Amniotic epithelial cell (primary cell): ENCODE data around the gene TUBB6.

ENCODE experiments used
- DNase-seq: peaks from one replicate; pipeline ENCODE4 v3.0.0-alpha.2; 2010; ENCODE audit warnings: low read depth

TUBB6 gene

DNA sequence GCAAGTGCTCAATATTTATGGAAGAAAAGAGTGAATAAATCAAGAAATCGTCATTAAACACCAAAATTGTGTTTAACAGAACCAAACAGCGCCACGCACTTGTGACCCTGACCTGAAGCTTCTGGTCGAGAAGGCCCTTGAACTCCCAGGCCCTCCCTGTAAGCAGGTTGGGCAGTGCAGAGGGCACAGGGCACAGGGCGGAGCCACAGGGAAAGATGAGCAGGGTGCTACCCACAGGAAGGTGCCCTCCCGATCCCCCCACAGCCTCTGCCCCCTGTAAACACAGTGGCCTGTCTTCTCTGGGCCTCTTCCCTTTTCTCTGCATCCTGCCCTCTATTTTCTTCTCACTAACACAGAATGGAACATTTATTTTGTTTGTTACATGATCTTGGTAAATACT lies 16.9 kb upstream of the TUBB6 start:
- no peak for DNase-seq

DNA sequence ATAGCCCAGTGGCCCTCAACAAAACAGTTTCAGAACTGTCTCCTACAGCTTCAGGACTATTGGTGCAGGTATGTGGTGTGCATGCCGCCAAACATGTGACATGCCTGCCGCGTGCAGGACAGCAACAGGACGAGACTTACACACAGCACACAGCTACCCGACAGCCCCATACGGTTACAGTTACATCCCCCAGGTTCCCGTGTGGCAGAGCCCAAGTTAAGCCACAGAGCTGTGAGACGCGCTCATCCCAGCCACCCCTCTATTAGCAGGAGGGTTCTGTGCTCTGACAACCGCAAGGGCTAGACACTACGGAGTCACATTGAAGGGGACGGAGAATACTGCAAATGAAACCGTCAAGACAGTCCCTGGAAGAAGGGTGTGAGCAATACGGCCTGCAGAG lies 16.4 kb upstream of the TUBB6 start:
- no peak for DNase-seq

DNA sequence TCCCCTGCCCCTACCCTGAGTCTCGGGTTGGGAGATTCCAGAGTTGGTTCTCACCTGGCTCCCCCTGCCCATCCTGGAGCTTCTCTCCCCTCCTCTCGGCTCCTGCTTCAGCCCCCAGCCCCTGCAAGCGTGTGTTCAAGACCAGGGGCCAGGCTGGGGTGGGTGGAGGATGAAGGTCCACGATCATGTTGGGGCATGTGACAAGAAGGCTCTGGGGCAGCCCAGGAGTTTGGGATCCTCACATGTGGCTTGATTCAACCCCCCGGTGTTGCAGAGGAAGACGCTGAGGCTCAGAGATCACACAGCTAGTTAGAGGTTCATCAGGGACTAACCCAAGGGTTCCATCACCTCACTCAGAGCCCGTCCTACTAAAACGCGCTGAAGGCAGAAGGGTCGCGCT lies 14.2 kb upstream of the TUBB6 start:
- no peak for DNase-seq

DNA sequence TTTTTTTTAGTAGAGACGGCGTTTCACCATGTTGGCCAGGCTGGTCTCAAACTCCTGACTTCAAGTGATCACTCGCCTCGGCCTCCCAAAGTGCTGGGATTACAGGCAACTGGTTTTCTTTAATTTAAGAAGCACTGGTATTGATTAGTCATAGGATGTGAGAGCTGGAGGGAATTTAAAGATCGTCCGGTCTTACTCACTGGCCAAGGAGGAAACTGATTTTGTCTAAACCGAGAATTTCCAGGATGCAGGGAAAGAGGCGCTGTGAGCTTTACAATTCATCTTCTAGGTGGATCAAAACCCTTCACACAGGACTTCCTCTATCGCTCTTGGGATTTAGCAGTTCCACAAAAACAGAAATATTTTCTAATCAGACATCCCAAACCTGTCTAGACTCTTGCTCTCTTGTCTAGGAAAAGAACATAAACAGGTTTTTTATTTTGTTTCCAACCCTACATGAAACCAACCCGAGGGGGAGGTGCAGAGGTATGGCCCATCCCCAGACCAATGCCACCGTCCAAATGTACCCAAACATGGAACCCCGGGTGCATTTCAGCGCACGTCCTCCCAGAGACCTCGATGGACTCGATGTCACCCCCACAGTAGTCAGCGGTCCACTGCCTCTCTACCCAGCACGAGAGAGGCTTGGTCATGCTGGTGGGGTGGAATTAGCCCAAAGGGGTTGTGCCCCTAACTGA lies 12.5 kb upstream of the TUBB6 start:
- DNase-seq = no peak

- DNase-seq = peak; percentile 19
Observed at GRCh38 chr18:12296087-12296403, 12.0 kb upstream of the TUBB6 start.

GRCh38 chr18:12296457-12296856 lies 11.6 kb upstream of the TUBB6 start:
- DNase-seq = no peak

- DNase-seq = no peak
Observed at GRCh38 chr18:12299862-12300261, 8.2 kb upstream of the TUBB6 start.

GRCh38 chr18:12301263-12302005 lies 6.6 kb upstream of the TUBB6 start:
- no peak for DNase-seq

- no peak for DNase-seq
Observed at GRCh38 chr18:12302391-12303147, 5.5 kb upstream of the TUBB6 start.

GRCh38 chr18:12304351-12305210 lies 3.5 kb upstream of the TUBB6 start:
- peak; percentile 51 for DNase-seq

DNA sequence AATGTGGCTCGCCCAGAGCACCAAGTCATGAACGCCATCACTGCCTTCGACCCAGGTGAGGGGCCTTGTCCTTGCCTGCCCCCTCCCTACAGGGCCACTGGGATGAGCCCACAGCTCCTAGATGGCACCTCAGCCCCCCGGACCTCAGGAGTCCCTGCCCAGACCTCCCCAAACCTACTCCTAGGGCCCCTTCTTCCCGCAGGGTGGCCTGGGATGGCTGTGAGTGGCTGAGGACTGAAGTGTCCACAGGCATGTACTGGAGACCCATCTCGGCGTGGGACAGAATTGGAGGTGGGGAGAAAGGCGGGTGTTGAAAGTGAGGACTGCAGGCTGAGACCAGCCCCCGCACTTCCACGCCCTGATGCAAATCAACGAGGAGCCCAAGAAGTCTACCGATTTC lies 2.8 kb upstream of the TUBB6 start:
- no peak for DNase-seq

DNA sequence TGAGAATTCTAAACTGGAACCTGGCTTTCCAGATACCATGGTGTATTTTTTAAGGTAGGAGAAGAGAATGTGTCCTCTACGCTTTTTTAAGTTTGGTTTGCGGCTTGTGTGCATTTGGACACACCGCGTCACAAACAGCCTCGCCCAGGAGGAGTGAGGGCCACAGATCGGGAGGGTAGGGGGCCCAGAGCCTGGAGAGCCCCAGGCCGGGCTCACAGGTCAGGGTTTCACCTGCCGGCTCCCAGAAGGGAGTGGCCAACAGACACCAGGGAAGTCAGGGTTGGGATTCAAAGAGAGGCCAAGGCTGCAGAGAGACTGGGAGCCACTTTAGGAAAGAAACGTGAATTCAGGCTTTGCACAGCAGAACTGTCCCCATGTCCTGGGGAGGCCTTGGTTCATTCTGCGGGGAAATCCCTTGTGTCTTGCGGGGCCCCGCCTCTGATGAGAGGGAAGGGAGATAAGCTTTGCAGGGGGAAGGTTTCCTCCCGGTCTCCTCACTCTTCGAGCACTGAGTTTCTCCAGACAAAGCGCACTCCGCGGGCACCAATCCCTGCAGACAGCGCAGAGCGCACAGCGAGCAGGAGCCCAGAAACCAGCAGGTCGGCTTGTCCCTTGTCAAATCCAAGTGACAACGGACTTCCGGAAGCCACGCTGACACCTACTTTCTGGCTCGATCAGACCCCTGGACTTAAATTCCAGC lies 2.0 kb upstream of the TUBB6 start:
- DNase-seq = peak; percentile 43

GRCh38 chr18:12306752-12307700 lies 1.0 kb upstream of the TUBB6 start:
- DNase-seq = peak; percentile 66

- DNase-seq = peak; percentile 87
Observed at GRCh38 chr18:12308386-12309100, 502 bp downstream of the TUBB6 start.

DNA sequence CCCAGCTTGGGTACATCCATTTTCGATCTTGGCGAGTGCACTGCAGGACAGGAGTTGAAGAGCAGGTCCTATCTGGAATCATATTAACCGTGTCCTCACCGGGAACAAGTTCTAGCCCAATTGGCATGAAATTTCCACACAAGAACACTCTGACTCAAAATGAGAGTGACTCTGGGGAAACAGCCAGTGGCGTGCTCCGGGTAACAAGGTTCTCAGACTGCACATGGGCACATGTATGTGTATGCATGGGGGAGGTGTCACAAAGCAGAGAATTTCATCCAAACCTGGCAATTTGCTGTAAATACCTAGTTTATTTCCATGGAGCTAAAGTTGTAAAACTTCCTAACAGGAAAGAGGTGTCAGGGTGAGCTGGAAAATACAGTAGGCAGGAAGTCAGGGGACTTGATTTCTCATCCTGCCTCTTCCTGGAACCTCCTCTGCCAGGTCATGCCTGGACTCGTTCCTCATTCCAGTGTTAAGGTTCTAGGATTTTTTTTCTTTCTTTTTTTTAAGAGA lies 1.7 kb downstream of the TUBB6 start:
- no peak for DNase-seq

DNA sequence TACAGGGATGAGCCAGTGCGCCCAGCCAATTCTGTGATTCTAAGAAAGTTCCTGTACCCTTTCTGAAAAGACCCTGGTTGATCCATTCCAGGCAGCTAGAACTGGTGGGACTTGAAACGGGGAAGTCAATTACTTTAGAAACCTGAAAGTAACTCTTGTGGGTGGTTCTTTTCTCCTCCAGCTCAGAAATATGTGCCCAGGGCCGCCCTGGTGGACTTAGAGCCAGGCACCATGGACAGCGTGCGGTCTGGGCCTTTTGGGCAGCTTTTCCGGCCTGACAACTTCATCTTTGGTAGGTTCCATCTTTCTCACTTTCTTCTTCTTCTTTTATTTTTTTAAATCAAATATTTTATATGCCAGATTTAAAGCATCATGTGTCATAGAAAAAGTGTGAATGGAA lies 2.7 kb downstream of the TUBB6 start:
- DNase-seq = no peak

GRCh38 chr18:12312976-12313375 lies 4.9 kb downstream of the TUBB6 start:
- DNase-seq = no peak

- no peak for DNase-seq
Observed at GRCh38 chr18:12313530-12314245, 5.6 kb downstream of the TUBB6 start.
